AG09309 (cell line): ENCODE measurements around the gene ZNF500.

ENCODE experiments used
- DNase-seq: peaks from one replicate; pipeline ENCODE4 v3.0.0-alpha.2; 2010; ENCODE audit warnings: low read depth
- H3K4me3 ChIP-seq: 2 replicates; pipeline ENCODE4 v1.5.1; 2011; ENCODE audit warnings: mild to moderate bottlenecking, low read depth, low read length, moderate library complexity; ENCODE audit not compliant: control insufficient read depth
- TF ChIP-seq, protein P1 (sequence below): IDR thresholded peaks from 2 replicates; pipeline ENCODE4 v1.5.1; 2011; ENCODE audit warnings: mild to moderate bottlenecking, low read depth, low read length, inconsistent platforms; ENCODE audit not compliant: insufficient read depth, control insufficient read depth; ENCODE audit errors: missing control alignments

ZNF500 gene

DNA sequence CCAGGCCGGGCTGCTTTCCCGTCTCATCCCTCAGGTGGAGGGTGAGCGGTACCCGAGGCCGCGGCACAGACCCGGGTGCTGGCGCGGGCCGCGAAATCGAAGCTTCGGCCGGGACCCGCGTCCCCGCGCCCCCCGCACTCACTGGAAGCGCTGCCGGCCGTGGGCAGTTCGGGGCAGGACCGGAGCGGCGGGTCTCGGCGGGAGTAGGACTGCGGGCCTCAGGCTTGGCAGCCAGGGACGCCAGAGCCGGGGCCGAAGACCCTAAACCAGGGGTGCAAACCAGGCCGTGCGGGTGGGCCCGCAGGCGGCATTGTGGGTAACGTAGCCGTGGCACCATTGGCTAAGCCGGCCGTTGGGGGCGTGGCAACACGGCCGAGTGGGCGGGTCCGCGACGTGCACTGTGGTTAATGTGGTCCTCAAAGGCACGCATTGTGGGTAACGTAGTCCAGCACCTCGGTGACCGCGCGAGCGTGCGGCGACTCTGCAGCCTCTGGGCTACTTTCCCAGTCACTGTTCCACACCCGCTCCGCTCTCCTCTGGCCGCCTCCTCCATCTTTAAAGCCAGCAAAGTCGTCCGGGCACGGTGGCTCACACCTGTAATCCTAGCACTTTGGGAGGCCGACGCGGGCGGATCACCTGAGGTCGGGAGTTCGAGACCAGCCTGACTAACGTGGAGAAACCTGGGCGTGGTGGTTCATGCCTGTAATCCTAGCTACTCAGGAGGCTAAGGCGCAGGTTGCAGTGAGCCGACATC is at the start of gene ZNF500:
Gene ZNF500, minus strand, starts transcription at position 288 of the 754 bp plus-strand sequence. CDS start 1,184 bp downstream, outside the sequence.
- TF ChIP-seq, protein P1, sequence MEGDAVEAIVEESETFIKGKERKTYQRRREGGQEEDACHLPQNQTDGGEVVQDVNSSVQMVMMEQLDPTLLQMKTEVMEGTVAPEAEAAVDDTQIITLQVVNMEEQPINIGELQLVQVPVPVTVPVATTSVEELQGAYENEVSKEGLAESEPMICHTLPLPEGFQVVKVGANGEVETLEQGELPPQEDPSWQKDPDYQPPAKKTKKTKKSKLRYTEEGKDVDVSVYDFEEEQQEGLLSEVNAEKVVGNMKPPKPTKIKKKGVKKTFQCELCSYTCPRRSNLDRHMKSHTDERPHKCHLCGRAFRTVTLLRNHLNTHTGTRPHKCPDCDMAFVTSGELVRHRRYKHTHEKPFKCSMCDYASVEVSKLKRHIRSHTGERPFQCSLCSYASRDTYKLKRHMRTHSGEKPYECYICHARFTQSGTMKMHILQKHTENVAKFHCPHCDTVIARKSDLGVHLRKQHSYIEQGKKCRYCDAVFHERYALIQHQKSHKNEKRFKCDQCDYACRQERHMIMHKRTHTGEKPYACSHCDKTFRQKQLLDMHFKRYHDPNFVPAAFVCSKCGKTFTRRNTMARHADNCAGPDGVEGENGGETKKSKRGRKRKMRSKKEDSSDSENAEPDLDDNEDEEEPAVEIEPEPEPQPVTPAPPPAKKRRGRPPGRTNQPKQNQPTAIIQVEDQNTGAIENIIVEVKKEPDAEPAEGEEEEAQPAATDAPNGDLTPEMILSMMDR = no peak
- peak; percentile 82 for DNase-seq
- H3K4me3 ChIP-seq = peak within 1 kb of the TSS; percentile 87

DNA sequence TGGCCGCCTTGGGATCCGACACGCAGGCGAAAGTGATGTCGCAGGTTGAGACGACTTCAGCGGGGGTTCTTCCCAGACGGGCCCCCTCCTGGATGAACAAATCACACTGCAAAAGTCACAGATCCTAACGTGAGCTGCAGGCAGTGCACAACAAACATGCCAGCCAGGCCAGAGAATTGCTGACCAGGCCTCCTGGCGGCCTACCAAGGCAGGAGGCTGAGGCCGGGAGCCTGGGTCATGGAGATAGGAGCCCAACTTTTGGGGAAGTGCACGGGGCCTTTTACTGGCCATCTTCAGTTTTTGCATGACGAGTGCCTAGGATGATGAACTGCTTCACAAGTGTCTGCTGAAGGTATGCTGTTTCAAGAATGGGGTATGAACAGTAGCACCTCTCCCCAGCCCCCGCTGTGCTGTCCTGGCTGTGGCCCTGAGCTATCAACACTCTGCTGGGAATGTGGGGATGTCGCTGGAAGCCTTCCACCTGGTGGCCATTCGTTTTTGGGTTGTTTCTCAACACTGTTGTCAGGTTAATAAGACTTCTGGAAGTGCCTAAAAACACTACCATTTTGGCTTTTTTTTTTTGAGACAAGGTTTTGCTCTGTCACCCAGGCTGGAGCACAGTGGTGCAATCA is 47.7 kb upstream of the ZNF500 start:
- H3K4me3 ChIP-seq = no peak overlapping the region
- TF ChIP-seq, protein P1 = no peak
- DNase-seq = no peak

DNA sequence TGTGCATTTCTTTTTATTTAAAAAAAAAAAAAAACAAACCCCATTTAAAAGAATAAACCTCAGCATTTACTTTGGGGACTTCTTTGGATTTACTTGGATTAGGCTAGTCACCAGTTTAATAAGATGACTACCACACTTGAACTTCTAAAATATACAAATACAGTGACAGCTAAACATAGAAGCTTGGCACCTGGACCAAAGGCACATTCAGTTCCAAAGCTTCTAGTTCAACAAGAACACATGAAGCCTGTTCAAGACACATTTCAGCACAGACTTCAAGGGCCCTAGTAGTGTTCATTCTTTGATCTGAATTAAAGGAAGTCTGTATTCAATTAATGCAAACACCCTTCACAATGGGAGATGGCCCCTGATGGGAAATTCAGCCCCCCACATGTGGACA is 47.1 kb upstream of the ZNF500 start:
- H3K4me3 ChIP-seq = no peak overlapping the region
- TF ChIP-seq, protein P1 = no peak

DNA sequence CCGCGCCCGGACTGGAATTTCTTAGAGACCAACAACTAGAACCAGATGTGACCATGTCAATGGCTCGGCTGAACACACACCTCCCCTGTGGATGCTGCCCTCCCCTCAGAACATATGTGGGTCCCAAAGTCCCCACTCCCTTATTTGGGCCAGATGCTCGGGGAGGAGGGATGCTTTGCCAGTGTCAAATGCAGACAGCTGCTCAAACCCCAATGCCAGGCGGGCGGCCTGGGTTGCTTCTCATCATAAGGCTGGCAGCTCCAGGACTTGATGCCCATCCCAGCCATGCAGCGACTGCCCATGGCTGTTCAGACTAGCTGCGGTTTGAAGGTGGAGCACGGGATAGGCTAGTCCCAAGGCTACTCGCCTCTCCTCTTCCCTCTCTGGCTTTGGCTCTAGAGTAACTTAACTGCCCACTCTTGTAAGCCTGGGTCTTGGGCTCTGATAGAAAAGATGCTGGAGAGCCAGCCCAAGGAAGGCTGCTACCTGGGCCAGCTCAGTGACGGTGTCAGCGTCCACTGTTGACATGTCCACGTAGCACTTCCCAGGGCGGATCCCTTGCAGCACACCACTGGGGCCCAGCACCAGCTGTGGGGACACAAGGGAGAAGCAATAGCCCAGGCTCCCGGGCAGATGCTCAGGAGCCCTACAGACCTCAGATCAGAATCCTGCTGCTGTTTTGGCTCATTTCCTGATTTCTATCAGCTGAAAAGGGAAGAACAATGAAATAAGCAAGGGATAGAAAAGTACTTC is 46.5 kb upstream of the ZNF500 start:
- H3K4me3 ChIP-seq = no peak overlapping the region
- TF ChIP-seq, protein P1 = no peak
- no peak for DNase-seq

More for the DNA sequence above, 47.1 kb upstream of the ZNF500 start:
- DNase-seq = no peak

DNA sequence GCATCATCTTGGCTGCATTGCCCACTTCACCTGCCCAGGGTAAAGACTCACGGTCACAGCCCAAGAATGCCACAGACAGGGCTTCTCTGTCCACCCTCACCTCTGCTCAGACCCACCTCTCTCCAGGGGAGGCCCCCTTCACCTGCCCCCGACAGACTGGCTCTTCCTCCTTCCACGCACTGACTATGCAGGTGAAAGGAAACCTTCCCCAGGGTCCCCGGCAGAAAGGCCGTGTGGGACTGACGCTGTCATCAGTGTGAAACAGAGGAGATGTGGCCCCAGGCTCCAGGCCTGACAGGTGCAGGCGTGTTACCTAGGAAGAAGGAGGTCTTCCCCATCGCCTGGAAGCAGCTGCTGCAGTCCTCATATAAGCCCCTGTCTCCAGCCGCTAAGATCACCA is 44.8 kb upstream of the ZNF500 start:
- TF ChIP-seq, protein P1 = no peak
- H3K4me3 ChIP-seq = no peak overlapping the region
- DNase-seq = no peak

DNA sequence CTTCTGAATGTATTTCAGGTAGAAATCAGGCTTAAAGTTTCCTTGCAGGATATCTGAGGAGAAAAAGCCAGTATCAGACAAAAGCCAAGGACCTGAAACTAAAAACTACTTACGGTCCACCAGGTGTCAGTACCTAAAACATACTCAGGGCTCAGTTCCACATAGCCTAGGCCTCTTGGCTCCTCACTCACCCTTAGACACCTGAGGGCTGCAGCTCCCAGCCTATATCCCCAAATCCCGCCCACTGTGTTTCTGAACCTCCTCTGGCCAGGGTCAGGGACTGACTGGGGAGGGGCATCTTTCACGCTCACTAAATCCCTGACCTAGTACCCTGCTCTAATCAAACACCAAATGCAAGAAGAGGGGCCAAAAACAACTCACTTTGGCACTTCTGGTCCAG is 44.3 kb upstream of the ZNF500 start:
- no peak for DNase-seq
- TF ChIP-seq, protein P1 = no peak

More for the DNA sequence above, 44.3 kb upstream of the ZNF500 start:
- H3K4me3 ChIP-seq = no peak overlapping the region
